HepG2 (cell line): ENCODE measurements around the gene MAP3K3.

Experiments
- ARHGAP35 ChIP-seq: sonication (generic); formaldehyde crosslinking; IDR thresholded peaks from 2 replicates; pipeline ENCODE4 v1.9.0; 2022; ENCODE audit warnings: mild to moderate bottlenecking, inconsistent platforms, moderate library complexity, missing genetic modification reagents, borderline replicate concordance
- ASH2L ChIP-seq: fragments of 300-600, 200-600 bp; sonication (generic); IDR thresholded peaks from 2 replicates; pipeline ENCODE4 v1.7.0; 2017; ENCODE audit warnings: low read depth, mild to moderate bottlenecking, moderate library complexity, mixed read lengths, low read length; ENCODE audit not compliant: insufficient read length
- CREBL2 ChIP-seq: sonication (generic); formaldehyde crosslinking; IDR thresholded peaks from 2 replicates; pipeline ENCODE4 v1.8.1; 2023; ENCODE audit warnings: missing genetic modification reagents, mild to moderate bottlenecking, borderline replicate concordance
- CTCF ChIP-seq: sonication (generic); formaldehyde crosslinking; IDR thresholded peaks from 2 replicates; pipeline ENCODE4 v1.5.0; 2020; ENCODE audit warnings: mild to moderate bottlenecking, missing genetic modification reagents, moderate library complexity
- HHEX ChIP-seq: IDR thresholded peaks from 2 replicates; pipeline ENCODE4 v1.6.1; 2016; ENCODE audit warnings: control low read depth
- JDP2 ChIP-seq: sonication (generic); formaldehyde crosslinking; IDR thresholded peaks from 2 replicates; pipeline ENCODE4 v1.8.1; 2022; ENCODE audit warnings: missing genetic modification reagents, borderline replicate concordance
- MLX ChIP-seq: IDR thresholded peaks from 2 replicates; pipeline ENCODE4 v1.6.1; 2016
- MXD4 ChIP-seq: IDR thresholded peaks from 2 replicates; pipeline ENCODE4 v1.6.1; 2016; ENCODE audit warnings: mild to moderate bottlenecking, missing biosample characterization, missing genetic modification reagents
- RAD21 ChIP-seq: fragments of 450-650 bp; formaldehyde crosslinking; IDR thresholded peaks from 2 replicates; pipeline ENCODE4 v1.5.0; 2020; ENCODE audit warnings: mild to moderate bottlenecking
- RBM39 ChIP-seq: fragments of 200-400 bp; formaldehyde crosslinking; IDR thresholded peaks from one replicate; pipeline ENCODE4 v1.6.1; 2018; ENCODE audit warnings: antibody characterized with exemption, mild to moderate bottlenecking, low read depth, low read length; ENCODE audit not compliant: poor library complexity, severe bottlenecking
- SMC3 ChIP-seq: IDR thresholded peaks from 2 replicates; pipeline ENCODE4 v1.6.1; 2011; ENCODE audit warnings: low read length, improper control_type of control experiment
- ZNF451 ChIP-seq: sonication (generic); formaldehyde crosslinking; IDR thresholded peaks from 2 replicates; pipeline ENCODE4 v1.5.0; 2020; ENCODE audit warnings: mild to moderate bottlenecking, missing genetic modification reagents
- ZNF543 ChIP-seq: sonication (generic); formaldehyde crosslinking; IDR thresholded peaks from 2 replicates; pipeline ENCODE4 v1.4.0; 2020; ENCODE audit warnings: mild to moderate bottlenecking, missing genetic modification reagents

GRCh38 chr17:63735691-63736090 lies 113.5 kb downstream of the MAP3K3 start:
- TF ChIP-seq ARHGAP35 (CRISPR knock-in tag) (no peak), CTCF (no peak), SMC3 (no peak), RAD21 (no peak), RBM39 (no peak), HHEX (CRISPR knock-in tag) (no peak), ZNF451 (no peak), JDP2 (CRISPR knock-in tag) (no peak), MXD4 (CRISPR knock-in tag) (no peak), ZNF543 (CRISPR knock-in tag) (no peak), CREBL2 (no peak), MLX (CRISPR knock-in tag) (no peak), ASH2L (no peak)
